ENCODE results near the gene BMPR2. TPM values are rescaled to one million over a fixed set of nuclear protein-coding genes. Genes with fewer than 3 reads are reported as not detected.
"Not testable (repeated sequence)": the region's sequence is repeated elsewhere in the genome, so short reads cannot be mapped to it uniquely, and the experiment has no call there.

The BMPR2 gene
- total and polyA plus RNA-seq, 2 experiments from 2014 or later: 12.5 to 42.2 TPM

DNA sequence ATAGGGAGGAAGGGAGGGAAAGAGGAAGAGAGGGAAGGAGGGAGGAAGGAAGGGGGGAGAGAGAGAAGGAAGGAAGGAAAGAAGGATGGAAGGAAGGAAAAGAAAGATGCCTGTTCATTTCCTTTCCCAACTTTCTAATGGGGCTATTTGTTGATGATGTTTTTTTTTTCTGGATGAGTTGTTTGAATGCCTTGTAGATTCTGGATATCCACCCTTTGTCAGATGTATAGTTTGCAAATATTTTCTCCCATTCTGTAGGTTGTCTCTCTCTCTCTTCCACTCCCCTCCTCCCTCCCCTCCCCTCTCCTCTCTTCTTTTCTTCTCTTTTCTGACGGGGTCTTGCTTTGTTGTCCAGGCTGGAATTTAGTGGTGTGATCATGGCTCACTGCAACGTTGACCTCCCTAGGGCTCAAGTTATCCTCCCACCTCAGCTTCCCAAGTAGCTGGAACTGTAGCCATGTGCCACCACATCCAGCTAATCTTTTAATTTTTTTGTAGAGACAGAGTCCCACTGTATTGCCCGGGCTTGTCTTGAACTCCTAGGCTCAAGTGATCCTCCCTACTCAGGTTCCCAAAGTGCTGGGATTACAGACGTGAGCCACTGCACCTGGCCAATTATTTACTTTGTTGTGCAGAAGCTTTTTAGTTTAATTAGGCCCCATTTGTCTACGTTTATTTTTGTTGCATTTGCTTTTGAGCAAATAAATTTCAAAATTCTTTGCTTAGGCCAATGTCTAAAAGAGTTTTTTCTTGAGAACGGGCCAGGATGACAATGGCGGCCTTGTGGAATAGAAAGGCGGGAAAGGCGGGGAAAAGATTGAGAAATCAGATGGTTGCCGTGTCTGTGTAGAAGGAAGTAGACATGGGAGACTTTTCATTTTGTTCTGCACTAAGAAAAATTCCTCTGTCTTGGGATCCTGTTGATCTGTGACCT is 201.4 kb downstream of the BMPR2 start:
- TF ChIP-seq EZH2phosphoT487 (IDR thresholded peaks at IDR 0.05; ENCODE audit: low read depth, severe bottlenecking, unreplicated experiment) (no peak), EZH2 (IDR thresholded peaks at IDR 0.05; ENCODE audit: borderline replicate concordance) (no peak)
- TF ChIP-seq, protein P1, sequence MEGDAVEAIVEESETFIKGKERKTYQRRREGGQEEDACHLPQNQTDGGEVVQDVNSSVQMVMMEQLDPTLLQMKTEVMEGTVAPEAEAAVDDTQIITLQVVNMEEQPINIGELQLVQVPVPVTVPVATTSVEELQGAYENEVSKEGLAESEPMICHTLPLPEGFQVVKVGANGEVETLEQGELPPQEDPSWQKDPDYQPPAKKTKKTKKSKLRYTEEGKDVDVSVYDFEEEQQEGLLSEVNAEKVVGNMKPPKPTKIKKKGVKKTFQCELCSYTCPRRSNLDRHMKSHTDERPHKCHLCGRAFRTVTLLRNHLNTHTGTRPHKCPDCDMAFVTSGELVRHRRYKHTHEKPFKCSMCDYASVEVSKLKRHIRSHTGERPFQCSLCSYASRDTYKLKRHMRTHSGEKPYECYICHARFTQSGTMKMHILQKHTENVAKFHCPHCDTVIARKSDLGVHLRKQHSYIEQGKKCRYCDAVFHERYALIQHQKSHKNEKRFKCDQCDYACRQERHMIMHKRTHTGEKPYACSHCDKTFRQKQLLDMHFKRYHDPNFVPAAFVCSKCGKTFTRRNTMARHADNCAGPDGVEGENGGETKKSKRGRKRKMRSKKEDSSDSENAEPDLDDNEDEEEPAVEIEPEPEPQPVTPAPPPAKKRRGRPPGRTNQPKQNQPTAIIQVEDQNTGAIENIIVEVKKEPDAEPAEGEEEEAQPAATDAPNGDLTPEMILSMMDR (IDR thresholded peaks at IDR 0.05; ENCODE audit: poor library complexity): no peak
- Histone ChIP-seq H3K4me3 (no peak overlapping the region), H3K36me3 (replicated peaks; ENCODE audit: insufficient read depth, low read depth) (no peaks in the 10 kb centered on the region), H3K79me2 (no peaks in the 10 kb centered on the region), H2AFZ (no peak overlapping the region), H3K9me3 (ENCODE audit: low read depth) (no peaks in the 10 kb centered on the region), H3K9me2 (replicated peaks; ENCODE audit: insufficient read depth) (no peaks in the 10 kb centered on the region), H3K27me3 (no peaks in the 10 kb centered on the region), H4K20me1 (ENCODE audit: insufficient read depth, poor library complexity, severe bottlenecking) (no peaks in the 10 kb centered on the region), H3K4me2 (no peak overlapping the region), H3K4me1 (ENCODE audit: insufficient read depth) (no peaks in the 10 kb centered on the region), H3K27ac (no peak overlapping the region)
- no peak for DNase-seq (ENCODE audit: low spot score)
- WGBS (ENCODE audit: low lambda C conversion rate, missing lambda C conversion rate): 71% methylated on average over 10 of the region's 10 CpGs

DNA sequence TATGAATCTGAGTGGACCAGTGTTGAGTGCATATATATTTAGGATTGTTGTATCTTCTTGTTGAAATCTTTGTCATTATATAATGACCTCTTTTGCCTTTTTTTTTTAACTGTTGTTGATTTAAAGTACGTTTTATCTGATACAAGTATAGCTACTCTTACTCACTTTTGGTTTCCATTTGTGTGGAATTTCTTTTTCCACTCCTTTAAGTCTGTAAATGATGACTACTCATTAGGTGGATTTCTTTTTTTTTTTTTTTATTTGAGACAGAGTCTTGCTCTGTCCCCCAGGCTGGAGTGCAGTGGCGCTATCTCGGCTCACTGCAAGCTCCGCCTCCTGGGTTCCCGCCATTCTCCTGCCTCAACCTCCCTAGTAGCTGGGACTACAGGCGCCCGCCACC is 206.7 kb downstream of the BMPR2 start:
- 96% methylated on average over 7 of the region's 7 CpGs for whole genome bisulfite sequencing (ENCODE audit: low lambda C conversion rate, missing lambda C conversion rate)
- H3K79me2 ChIP-seq; H2AFZ ChIP-seq; H3K9me3 ChIP-seq (ENCODE audit: low read depth); H3K9me2 ChIP-seq (replicated peaks; ENCODE audit: insufficient read depth); H3K27me3 ChIP-seq; H3K27ac ChIP-seq; H3K36me3 ChIP-seq (replicated peaks; ENCODE audit: insufficient read depth, low read depth); H3K4me3 ChIP-seq; H4K20me1 ChIP-seq (ENCODE audit: insufficient read depth, poor library complexity, severe bottlenecking); H3K4me1 ChIP-seq (ENCODE audit: insufficient read depth); H3K4me2 ChIP-seq; DNase-seq (ENCODE audit: low spot score): not testable (repeated sequence)

DNA sequence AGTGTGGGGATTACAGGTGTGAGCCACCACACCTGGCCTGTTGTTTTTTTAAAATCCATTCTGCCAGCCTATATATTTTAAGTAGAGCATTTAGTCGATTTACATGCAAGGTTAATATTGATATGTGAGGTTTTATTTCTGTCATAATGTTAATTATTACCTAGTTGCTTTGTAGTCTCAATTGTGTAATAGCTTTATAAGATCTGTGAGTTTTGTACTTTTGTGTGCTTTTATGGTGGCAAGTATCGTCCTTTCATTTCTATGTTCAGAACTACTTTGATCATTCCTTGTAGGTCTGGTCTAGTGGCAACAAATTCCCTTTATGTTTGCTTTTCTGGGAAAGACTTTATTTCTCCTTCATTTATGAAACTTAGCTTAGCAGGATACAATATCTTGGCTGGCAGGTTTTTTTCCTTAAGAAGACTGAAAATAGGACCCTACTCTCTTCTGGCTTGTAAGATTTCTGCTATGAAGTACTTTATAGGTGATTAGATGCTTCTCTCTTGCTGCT is 207.6 kb downstream of the BMPR2 start:
- WGBS (ENCODE audit: low lambda C conversion rate, missing lambda C conversion rate): 83% methylated on average over 2 of the region's 2 CpGs
- H3K27ac ChIP-seq: no peak overlapping the region

More for the DNA sequence above, 207.6 kb downstream of the BMPR2 start:
- H3K36me3 ChIP-seq (replicated peaks; ENCODE audit: insufficient read depth, low read depth): no peaks in the 10 kb centered on the region
- H2AFZ ChIP-seq: no peak overlapping the region
- H3K4me1 ChIP-seq (ENCODE audit: insufficient read depth): peaks cover under 1% of the 10 kb centered on the region
- H3K9me2 ChIP-seq (replicated peaks; ENCODE audit: insufficient read depth): no peaks in the 10 kb centered on the region
- H3K27me3 ChIP-seq: no peaks in the 10 kb centered on the region
- no peak overlapping the region for H3K4me2 ChIP-seq
- no peaks in the 10 kb centered on the region for H4K20me1 ChIP-seq (ENCODE audit: insufficient read depth, poor library complexity, severe bottlenecking)
- TF ChIP-seq EZH2phosphoT487 (IDR thresholded peaks at IDR 0.05; ENCODE audit: low read depth, severe bottlenecking, unreplicated experiment): no peak
- TF ChIP-seq EZH2 (IDR thresholded peaks at IDR 0.05; ENCODE audit: borderline replicate concordance): no peak
- TF ChIP-seq, protein P1 (IDR thresholded peaks at IDR 0.05; ENCODE audit: poor library complexity): no peak
- DNase-seq (ENCODE audit: low spot score): no peak
- no peaks in the 10 kb centered on the region for H3K79me2 ChIP-seq
- H3K9me3 ChIP-seq (ENCODE audit: low read depth): no peaks in the 10 kb centered on the region
- H3K4me3 ChIP-seq: no peak overlapping the region

Data from hepatocyte (in vitro differentiated cells).